NCI-H2029 (cell line): ENCODE measurements around the gene ZDHHC11.
"Not testable (repeated sequence)": the region's sequence is repeated elsewhere in the genome, so short reads cannot be mapped to it uniquely, and the experiment has no call there.

Experiments
- DNase-seq: peaks from one replicate; lab custom pipeline; 2025; lab: John Stamatoyannopoulos, UW

The ZDHHC11 gene

GRCh38 chr5:776862-777711 is 73.7 kb downstream of the ZDHHC11 start:
- DNase-seq, result no peak

DNA sequence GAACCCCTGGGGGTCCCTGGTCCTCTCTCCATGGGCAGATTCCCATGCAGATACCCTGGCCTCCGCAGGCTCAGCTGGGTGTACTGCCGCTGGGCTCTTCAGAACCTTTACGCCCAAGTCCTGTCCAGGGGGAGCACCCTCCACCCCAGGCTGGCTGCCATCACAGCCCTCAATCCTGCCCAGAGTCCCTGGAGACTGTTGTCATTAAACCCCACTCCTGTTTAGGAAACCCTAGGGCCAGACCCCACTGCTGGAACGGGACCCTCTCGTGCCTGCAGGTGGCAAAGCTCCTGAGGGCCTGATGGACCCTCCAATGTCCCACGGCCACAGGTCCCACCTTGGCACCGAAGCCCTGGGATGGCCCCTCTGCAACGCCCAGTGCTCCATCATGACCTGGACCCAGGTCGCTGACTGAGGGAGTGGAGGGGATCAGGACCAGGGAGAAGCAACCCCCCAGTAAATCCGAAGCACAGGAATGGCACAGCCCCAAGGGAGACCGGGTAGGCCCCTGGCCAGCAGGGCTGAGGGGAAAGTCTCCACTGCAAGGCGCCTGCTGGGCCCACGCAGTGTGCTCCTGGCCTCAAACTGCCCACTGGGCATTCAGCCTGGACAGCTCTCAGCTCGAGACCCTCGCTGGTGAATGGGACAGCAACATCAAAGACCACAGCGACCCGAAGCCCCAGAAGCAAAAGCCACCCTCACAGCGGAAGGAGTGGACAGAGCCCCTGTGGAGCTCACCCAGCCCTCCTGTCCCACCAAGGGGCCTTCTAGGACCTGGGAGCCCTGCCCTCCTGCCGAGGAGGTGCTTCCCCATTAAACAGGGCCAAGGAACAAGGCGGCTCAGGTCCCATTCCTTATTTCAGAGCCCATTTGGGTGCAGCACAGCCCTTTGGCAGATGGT is 74.6 kb downstream of the ZDHHC11 start:
- DNase-seq, result no peak

- not testable (repeated sequence) for DNase-seq
Observed at GRCh38 chr5:775595-775960, 75.2 kb downstream of the ZDHHC11 start.

DNA sequence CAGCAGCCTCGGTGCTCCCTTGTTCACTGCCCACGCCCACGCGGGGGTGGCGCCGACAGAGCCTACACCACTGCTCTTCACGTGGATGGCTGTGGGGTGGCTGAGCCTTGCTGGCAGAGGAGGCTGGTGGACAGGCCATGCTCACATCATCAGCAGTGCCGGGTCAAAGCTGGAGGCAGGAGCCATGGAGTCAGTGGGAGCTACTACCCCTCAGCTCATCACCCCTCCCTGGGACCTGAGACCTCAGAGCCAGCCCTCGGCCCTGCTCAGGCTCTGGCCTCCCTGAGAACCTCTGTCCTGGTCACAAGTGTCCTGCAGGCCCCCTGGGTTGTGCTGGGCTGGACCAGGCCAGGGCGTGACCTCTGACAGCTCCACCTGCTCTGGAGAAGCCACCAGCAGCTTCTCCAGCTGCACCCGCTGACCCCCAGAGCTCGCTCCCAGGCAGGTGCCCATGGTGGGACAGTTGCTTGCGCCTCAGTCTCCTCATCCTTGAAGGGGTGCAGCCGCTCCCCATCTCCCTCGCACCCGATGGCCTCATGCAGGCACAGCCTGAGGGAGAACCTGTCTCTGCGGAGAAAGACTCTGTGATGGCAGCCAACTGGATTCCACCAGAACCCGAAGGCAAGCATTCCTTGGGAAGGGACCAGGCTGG is 75.8 kb downstream of the ZDHHC11 start:
- DNase-seq, result not testable (repeated sequence)

DNA sequence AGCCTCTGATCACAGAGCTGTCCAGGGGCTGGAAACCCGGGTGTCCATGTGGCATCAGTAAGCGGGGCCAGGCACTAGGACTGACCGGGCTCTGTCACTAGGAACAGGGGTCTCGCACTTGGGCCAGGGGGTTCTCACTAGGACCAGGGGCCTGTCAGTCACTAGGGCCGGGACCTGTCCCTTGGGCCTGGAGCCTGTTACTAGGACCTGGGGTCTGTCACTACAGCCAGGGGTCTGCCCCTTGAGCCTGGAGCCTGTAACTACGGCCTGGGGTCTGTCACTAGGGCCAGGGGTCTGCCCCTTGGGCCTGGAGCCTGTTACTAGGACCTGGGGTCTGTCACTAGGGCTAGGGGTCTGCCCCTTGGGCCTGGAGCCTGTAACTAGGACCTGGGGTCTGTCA is 76.5 kb downstream of the ZDHHC11 start:
- DNase-seq, result not testable (repeated sequence)

DNA sequence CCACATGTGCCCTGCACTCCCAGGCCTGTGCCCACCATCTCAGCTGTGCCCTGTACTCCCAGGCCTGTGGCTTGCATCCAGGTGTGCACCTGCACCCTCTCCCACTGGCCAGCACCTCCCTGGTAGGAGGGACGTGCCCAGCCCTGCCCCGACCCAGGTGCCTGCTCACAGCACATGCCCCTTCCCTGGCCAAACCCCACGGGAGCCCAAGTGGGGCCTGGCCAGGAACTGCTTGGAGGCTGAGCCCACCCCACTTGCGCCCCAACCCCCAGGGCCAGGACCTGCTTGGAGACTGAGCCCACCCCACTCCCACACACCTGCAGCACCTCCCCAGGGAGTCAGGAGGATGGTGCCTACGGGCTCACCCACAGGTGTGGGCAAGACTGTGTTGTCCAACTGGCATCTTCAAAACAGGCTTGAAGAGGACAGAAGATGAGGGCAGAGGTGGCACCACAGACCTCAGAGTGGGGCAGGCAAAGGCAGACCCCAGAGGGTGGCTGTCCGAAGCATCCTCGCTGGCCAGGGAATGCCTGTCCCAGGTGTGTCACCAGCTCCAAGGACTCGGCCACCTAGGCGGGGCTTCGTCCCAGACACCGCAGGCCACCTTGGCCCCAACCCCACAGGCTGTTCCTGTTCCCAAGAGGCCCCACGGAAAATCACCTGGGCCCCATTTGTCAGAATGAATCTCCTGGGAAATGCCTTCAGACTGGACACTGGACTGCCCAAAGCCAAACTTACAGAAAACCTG is 77.1 kb downstream of the ZDHHC11 start:
- no peak for DNase-seq

DNA sequence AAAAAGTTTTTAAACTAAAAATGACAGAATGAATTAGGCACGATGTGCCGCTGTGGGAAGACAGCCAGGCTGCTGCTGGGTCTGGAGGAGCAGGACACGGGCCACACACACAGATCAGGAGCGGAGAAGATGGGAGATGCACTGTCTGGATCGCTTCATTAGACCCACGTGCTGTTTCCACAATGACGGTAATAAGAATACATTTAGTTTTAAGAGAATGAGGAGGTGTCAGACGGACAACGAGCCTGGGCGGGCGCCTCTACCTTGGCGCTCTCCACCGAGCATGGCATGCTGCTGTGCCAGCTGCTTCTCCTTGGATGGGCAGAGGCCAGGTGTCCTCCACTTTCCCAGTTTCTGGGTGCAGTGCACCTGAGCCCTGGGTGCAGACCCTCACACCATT is 77.9 kb downstream of the ZDHHC11 start:
- not testable (repeated sequence) for DNase-seq

- not testable (repeated sequence) for DNase-seq
Observed at GRCh38 chr5:772547-772890, 78.3 kb downstream of the ZDHHC11 start.

DNA sequence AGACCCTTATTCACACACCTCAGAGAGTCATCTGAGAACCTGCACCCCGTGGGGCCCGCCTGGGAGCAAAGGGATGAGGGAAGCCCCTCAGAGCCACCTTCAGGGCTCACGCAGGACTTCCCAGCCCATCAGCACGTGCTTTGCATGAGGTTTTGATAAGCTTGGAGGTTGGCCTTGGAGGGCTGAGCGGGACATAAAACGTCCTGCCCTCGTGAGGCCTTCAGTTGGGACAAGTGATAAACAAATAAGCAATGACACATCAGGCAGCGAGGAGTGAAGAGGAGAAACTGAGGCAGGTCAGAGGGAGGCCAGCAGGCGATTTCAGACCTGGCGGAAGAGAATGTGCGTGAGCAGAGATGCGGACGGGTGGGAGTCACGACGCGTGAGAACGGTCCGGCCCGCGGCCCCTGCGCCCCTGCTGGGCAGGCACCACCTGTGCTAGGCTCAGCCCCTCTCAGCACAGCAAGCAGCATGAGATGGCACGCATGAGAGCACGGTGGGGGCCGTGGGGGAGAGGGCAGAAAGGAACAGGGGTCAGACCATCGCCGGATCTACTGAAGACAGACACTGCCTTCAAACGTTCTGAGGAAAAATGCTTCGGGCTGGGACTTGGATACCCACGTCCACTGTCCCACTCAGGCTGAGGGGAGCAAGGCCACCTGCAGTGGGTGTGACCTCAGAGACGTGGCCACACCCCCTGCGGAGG is 78.8 kb downstream of the ZDHHC11 start:
- DNase-seq, result not testable (repeated sequence)

GRCh38 chr5:771087-771781 is 79.6 kb downstream of the ZDHHC11 start:
- DNase-seq, result not testable (repeated sequence)

DNA sequence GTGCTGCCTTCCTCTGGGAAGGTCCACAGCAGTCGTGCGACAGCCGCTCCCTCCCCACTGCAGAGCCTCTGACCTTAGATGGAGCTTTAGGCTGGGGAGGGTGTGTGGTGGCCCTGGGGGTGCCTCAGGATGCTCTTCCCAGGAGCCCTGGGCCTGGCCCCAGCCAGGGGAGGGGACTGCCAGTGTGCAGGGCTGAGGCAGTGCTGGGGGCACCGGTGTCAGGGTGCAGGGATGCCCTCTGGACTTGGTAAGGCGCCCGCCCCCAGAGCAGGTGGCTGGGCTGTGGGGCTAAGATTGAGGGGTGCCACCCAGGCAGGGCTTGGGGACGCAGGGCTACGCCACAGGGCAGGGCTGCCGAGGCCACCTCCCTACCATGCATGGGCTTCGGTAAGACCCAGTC is 80.2 kb downstream of the ZDHHC11 start:
- DNase-seq, result not testable (repeated sequence)

DNA sequence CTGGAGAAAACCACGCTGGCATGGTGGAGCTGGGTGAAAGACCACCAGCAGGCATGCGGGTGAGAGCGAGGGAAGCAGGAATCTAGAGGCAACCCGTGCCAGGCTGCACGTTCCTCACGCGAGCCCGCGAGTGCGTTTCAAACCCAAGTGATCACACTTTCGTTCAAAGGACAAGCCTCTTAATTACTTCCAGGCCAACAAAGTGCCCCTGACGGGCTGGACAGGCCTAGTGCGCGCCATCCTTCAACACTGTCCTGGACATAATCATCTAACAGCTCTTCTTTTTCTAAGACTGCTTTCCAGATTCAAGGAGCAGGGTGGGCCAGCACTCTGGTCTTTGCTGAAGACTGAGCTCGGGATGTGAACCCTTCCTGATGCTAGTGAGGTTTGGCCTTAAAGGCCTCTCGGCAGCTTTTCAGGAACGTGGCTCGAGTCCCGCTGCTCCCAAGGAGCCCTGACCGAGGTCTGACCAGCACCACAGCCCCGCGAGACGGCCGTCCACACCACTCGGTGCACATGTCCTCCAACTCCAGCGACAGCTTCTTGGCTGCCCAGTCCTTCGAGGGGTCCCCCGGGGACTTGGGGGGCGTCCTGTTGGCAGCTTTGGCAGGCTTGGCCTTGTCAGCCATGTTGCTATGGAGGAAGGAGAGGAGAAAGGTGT is 81.2 kb downstream of the ZDHHC11 start:
- DNase-seq, result not testable (repeated sequence)

DNA sequence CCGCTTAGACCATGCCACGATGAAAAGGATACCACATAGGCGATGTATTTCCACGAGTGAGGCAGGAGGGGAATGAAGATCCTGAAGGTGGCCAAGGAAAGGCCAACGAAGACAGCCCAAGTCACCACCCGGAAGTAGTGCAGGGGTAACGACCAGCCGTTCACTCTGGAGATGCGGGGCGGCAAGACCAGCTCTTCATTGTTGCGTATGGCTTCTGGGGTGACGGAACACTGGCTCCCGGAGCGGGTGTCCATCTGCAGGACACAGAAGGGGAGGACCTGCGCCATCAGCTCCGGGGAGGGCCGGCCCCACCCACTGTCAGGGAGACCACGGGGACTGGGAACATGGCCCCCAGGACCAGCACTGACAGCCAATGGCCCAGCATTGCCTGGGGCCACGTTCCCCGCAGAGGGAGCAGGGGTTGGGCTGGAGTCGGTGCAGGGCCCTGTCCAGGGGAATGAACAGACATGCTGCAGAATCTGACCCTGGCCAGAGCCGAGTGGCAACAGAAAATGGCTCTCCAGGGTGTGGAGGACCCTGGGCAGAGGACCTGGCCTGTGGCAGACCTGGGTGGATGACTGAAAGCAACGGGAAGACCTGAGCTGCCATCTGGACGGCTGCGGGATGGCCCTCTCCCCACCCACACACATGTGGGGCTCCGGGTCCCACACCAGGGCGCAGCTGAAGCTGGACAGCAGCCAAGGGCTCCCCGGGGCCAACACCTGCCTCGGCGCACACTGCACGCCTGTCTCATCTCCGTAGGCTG is 83.9 kb downstream of the ZDHHC11 start:
- no peak for DNase-seq

DNA sequence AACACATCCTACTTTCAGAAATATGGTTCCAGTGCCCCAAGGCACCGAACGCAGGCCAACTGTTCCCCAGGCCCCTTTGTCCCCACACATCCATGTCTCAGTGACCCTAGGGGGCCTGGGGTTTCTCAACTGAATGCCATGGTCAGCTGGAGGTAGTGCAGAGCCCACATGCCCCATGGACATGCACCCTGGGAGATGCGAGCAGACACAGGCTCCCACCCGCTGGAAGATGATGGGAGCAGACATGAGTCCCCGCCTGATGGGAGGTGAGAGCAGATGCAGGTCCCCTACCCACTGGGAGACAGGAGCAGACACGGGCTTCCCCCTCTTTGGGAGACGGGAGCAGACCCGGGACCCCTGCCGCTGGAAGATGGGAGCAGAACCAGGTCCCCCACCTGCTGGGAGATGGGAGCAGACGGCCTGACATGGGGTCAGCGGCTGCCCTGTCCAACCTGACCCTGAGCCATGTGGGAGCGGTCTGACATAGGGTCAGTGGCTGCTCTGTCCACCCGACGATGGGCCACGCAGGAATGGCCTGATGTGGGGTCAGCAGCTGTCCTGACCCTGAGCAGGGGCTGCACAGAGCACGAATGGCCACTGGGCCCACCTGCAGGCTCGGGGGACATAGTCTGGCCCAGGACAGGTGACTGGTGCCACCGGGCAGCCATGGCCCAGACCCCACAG is 84.7 kb downstream of the ZDHHC11 start:
- no peak for DNase-seq

DNA sequence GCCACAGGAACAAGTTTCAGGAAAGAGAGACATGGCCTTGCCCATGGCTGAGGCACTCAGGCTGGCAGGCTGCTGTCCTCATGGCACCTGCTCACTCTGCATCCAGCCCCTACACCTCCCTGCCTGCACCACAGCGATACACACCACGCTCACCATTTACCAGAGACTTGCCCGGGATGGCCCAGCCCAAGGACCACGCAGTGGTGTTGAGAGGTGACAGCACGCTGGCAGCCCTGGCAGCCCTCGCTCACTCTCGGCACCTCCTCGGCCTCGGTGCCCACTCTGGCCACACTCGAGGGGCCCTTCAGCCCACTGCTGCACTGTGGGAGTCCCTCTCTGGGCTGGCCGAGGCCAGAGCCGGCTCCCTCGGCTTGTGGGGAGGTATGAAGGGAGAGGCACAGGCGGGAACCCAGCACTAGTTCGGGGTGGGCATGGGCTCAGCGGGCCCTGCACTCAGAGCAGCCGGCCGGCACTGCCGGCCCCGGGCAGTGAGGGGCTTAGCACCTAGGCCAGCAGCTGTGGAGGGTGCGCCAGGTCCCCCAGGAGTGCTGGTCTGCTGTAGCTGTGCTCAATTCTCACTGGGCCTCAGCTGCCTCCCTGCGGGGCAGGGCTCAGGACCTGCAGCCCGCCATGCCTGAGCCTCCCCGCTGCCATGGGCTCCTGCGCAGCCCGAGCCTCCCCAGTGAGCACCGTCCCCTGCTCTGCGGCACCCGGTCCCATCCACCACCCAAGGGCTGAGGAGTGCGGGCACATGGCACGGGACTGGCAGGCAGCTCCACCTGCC is 86.6 kb downstream of the ZDHHC11 start:
- DNase-seq, result no peak

GRCh38 chr5:763397-763796 is 87.4 kb downstream of the ZDHHC11 start:
- DNase-seq, result no peak

DNA sequence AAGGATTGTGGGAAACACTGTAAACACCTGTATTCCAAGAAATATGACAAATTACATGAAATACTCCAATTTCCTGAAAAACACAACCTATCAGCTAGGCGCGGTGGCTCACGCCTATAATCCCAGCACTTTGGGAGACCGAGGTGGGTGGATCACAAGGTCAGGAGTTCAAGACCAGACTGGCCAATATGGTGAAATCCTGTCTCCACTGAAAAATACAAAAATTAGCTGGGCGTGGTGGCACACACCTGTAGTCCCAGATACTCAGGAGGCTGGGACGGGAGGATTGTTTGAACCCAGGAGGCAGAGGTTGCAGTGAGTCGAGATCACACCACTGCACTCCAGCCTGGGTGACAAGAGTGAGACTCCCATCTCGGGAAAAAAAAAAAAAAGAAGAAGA is 87.8 kb downstream of the ZDHHC11 start:
- not testable (repeated sequence) for DNase-seq
